Measurements from ENCODE around the gene HK3.
A peak's percentile ranks its signal among the peaks of the same experiment; 100 is the strongest.

Gene HK3

DNA sequence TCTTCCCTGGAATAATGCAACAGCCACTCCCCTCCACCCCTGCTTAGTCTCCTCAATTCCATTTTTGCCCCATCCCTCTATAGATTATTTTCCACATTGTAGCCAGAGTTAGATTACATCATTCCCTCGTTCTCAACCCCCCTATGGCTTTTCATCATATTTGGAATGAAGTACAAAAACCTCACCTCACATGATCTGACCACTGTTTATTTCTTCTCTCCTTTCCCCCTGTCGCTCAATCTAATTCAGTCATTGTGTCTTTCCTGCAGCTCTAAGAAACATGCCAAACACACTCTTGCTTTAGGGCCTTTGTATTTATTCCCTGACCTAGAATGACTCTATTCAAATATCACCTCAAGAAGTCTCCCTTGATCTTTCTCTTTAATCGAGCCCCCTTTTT lies 22.6 kb upstream of the HK3 start:
- no peak overlapping the region for H3K23ac ChIP-seq (ENCODE audit: low read depth, low read length, poor library complexity)
- H2BK120ac ChIP-seq (ENCODE audit: low read depth, low read length) = no peak overlapping the region
- no peak overlapping the region for H4K8ac ChIP-seq (ENCODE audit: low read depth, low read length)
- H3K79me1 ChIP-seq (ENCODE audit: low read depth, low read length) = no peaks in the 10 kb centered on the region
- no peak overlapping the region for H4K91ac ChIP-seq (ENCODE audit: low read depth, low read length, poor library complexity)
- no peak overlapping the region for H3K4me3 ChIP-seq (ENCODE audit: low read length in 2 of 2)
- H2BK5ac ChIP-seq (ENCODE audit: low read length) = no peak overlapping the region
- no peaks in the 10 kb centered on the region for H3K9me3 ChIP-seq (replicated peaks in 1 of 2; ENCODE audit: control insufficient read depth in 2 of 2, insufficient read depth in 1 of 2, low read depth in 1 of 2, low read length in 2 of 2)
- no peak overlapping the region for H3K18ac ChIP-seq (ENCODE audit: low read length)
- H2AK5ac ChIP-seq (ENCODE audit: low read depth, low read length) = no peak overlapping the region
- H2BK12ac ChIP-seq (ENCODE audit: low read length) = no peak overlapping the region
- peak; percentile 46 for DNase-seq (ENCODE audit: low spot score)
- no peak overlapping the region for H3K9ac ChIP-seq (ENCODE audit: low read depth, low read length, poor library complexity)
- no peak overlapping the region for H2BK15ac ChIP-seq (ENCODE audit: low read length)
- peaks cover 9 to 15% of the 10 kb centered on the region in 2 donors for H3K4me1 ChIP-seq (ENCODE audit: control insufficient read depth in 2 of 2, insufficient read depth in 1 of 2, low read depth in 1 of 2, low read length in 2 of 2)
- H3K4ac ChIP-seq (ENCODE audit: low read length) = no peak overlapping the region
- peaks cover 0 to 38% of the 10 kb centered on the region in 2 donors for H3K36me3 ChIP-seq (replicated peaks in 1 of 2; ENCODE audit: control insufficient read depth in 2 of 2, insufficient read depth in 2 of 2, low read length in 2 of 2)
- no CpG with 5 or more reads among the region's 3 CpGs for WGBS, 2 donors (ENCODE audit: extremely low coverage in 2 of 2, insufficient read length in 2 of 2, insufficient replicate concordance in 1 of 2)
- H3K27me3 ChIP-seq (ENCODE audit: control insufficient read depth in 3 of 3, insufficient read depth in 3 of 3, low read depth in 1 of 3, low read length in 3 of 3) = no peaks in the 10 kb centered on the region
- no peak overlapping the region for H3K14ac ChIP-seq (ENCODE audit: low read length)
- H3K4me2 ChIP-seq (ENCODE audit: insufficient read depth, low read length, poor library complexity, severe bottlenecking) = no peak overlapping the region
- H3K27ac ChIP-seq (replicated peaks; ENCODE audit: low read length) = no peak overlapping the region
- H2AFZ ChIP-seq (ENCODE audit: low read length) = no peak overlapping the region

DNA sequence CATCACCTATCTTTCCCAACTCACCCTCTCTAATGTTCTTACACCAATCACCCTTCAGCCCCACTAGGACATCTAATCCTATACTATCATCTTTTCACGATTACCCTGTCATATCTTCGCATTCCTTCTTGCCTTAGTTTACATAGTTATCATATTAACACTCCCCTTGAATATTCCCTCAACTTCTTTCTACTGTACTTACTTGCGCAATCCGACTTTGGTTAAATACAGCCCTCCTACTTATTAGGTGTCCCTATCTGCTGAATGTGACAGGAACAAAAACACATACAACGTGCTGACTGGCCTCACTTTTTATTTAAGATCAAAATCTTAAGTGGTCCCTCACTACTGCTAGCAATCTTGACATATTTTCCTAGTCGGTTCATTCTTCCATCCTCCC lies 19.5 kb upstream of the HK3 start:
- no peak overlapping the region for H4K91ac ChIP-seq (ENCODE audit: low read depth, low read length, poor library complexity)
- H3K4ac ChIP-seq (ENCODE audit: low read length) = no peak overlapping the region
- H2BK12ac ChIP-seq (ENCODE audit: low read length) = no peak overlapping the region
- H3K79me1 ChIP-seq (ENCODE audit: low read depth, low read length) = no peaks in the 10 kb centered on the region
- H3K36me3 ChIP-seq (replicated peaks in 1 of 2; ENCODE audit: control insufficient read depth in 2 of 2, insufficient read depth in 2 of 2, low read length in 2 of 2) = peaks cover 0 to 44% of the 10 kb centered on the region in 2 donors
- no peak overlapping the region for H3K23ac ChIP-seq (ENCODE audit: low read depth, low read length, poor library complexity)
- H3K4me3 ChIP-seq (ENCODE audit: low read length in 2 of 2) = no peak overlapping the region
- H2BK5ac ChIP-seq (ENCODE audit: low read length) = no peak overlapping the region
- no peak overlapping the region for H2BK15ac ChIP-seq (ENCODE audit: low read length)
- H2BK120ac ChIP-seq (ENCODE audit: low read depth, low read length) = no peak overlapping the region
- H3K27me3 ChIP-seq (ENCODE audit: control insufficient read depth in 3 of 3, insufficient read depth in 3 of 3, low read depth in 1 of 3, low read length in 3 of 3) = no peaks in the 10 kb centered on the region
- H3K4me2 ChIP-seq (ENCODE audit: insufficient read depth, low read length, poor library complexity, severe bottlenecking) = no peak overlapping the region
- no peak overlapping the region for H2AFZ ChIP-seq (ENCODE audit: low read length)
- no peak overlapping the region for H3K14ac ChIP-seq (ENCODE audit: low read length)
- DNase-seq (ENCODE audit: low spot score) = no peak
- peaks cover 9 to 15% of the 10 kb centered on the region in 2 donors for H3K4me1 ChIP-seq (ENCODE audit: control insufficient read depth in 2 of 2, insufficient read depth in 1 of 2, low read depth in 1 of 2, low read length in 2 of 2)
- no peak overlapping the region for H3K27ac ChIP-seq (replicated peaks; ENCODE audit: low read length)
- H3K9ac ChIP-seq (ENCODE audit: low read depth, low read length, poor library complexity) = no peak overlapping the region
- no peak overlapping the region for H4K8ac ChIP-seq (ENCODE audit: low read depth, low read length)
- H3K9me3 ChIP-seq (replicated peaks in 1 of 2; ENCODE audit: control insufficient read depth in 2 of 2, insufficient read depth in 1 of 2, low read depth in 1 of 2, low read length in 2 of 2) = no peaks in the 10 kb centered on the region
- H2AK5ac ChIP-seq (ENCODE audit: low read depth, low read length) = no peak overlapping the region
- WGBS, 2 donors (ENCODE audit: extremely low coverage in 2 of 2, insufficient read length in 2 of 2, insufficient replicate concordance in 1 of 2) = 100% methylated on average over 2 of the region's 6 CpGs; no CpG with 5 or more reads in 1 of the 2 donors
- no peak overlapping the region for H3K18ac ChIP-seq (ENCODE audit: low read length)

DNA sequence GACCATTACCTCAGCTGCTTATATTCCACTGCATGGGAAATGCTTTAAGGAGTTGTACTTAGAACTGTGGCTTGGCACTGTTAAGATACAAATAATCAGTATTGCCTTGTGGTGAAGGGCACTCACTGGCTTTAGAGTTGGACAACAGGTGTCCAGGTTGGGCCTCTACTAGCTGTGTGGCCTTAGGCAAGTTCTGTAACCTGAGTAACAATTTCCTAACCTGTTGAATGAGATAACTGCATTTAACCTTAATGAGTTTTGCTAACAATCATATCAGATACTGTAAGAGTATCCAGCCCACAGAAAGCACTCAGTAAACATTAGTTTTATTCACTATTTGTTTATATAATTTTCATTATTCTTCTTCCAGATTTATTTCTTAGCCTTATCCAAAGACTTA lies 17.2 kb upstream of the HK3 start:
- no peaks in the 10 kb centered on the region for H3K9me3 ChIP-seq (replicated peaks in 1 of 2; ENCODE audit: control insufficient read depth in 2 of 2, insufficient read depth in 1 of 2, low read depth in 1 of 2, low read length in 2 of 2)
- no peak overlapping the region for H3K9ac ChIP-seq (ENCODE audit: low read depth, low read length, poor library complexity)
- H4K8ac ChIP-seq (ENCODE audit: low read depth, low read length) = no peak overlapping the region
- no peak overlapping the region for H3K18ac ChIP-seq (ENCODE audit: low read length)
- no peak overlapping the region for H3K4me2 ChIP-seq (ENCODE audit: insufficient read depth, low read length, poor library complexity, severe bottlenecking)
- no peak overlapping the region for H3K23ac ChIP-seq (ENCODE audit: low read depth, low read length, poor library complexity)
- no peaks in the 10 kb centered on the region for H3K79me1 ChIP-seq (ENCODE audit: low read depth, low read length)
- peaks cover under 1 to 3% of the 10 kb centered on the region in 2 donors for H3K4me1 ChIP-seq (ENCODE audit: control insufficient read depth in 2 of 2, insufficient read depth in 1 of 2, low read depth in 1 of 2, low read length in 2 of 2)
- H2BK5ac ChIP-seq (ENCODE audit: low read length) = no peak overlapping the region
- H2BK15ac ChIP-seq (ENCODE audit: low read length) = no peak overlapping the region
- H3K4ac ChIP-seq (ENCODE audit: low read length) = no peak overlapping the region
- H3K27me3 ChIP-seq (ENCODE audit: control insufficient read depth in 3 of 3, insufficient read depth in 3 of 3, low read depth in 1 of 3, low read length in 3 of 3) = no peaks in the 10 kb centered on the region
- no peak overlapping the region for H2BK12ac ChIP-seq (ENCODE audit: low read length)
- no peak for DNase-seq (ENCODE audit: low spot score)
- no peak overlapping the region for H4K91ac ChIP-seq (ENCODE audit: low read depth, low read length, poor library complexity)
- no peak overlapping the region for H2AFZ ChIP-seq (ENCODE audit: low read length)
- H3K14ac ChIP-seq (ENCODE audit: low read length) = no peak overlapping the region
- H2AK5ac ChIP-seq (ENCODE audit: low read depth, low read length) = no peak overlapping the region
- H3K27ac ChIP-seq (replicated peaks; ENCODE audit: low read length) = no peak overlapping the region
- H3K4me3 ChIP-seq (ENCODE audit: low read length in 2 of 2) = no peak overlapping the region
- no peak overlapping the region for H2BK120ac ChIP-seq (ENCODE audit: low read depth, low read length)
- H3K36me3 ChIP-seq (replicated peaks in 1 of 2; ENCODE audit: control insufficient read depth in 2 of 2, insufficient read depth in 2 of 2, low read length in 2 of 2) = peaks cover 0 to 46% of the 10 kb centered on the region in 2 donors

DNA sequence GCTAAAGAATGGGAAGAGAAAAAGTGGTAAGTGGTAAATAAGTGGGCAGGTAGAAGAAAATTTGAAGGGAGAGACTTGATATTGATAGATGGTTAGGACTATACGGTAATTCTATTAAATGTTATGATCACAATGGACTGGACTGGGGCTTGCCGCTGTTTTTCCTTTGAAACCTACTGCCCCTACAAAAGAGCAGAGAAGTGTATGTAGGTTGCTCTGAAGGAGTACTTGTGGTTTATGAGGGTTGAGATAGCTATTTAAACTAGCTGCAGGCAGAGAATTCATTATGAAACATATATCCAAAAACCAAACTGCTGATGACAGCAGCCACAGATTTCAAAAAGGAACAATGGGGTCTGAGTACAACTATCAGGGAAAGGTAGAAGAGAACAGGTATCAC lies 16.8 kb upstream of the HK3 start:
- Histone ChIP-seq H3K18ac (ENCODE audit: low read length) (no peak overlapping the region), H2BK15ac (ENCODE audit: low read length) (no peak overlapping the region), H2AFZ (ENCODE audit: low read length) (no peak overlapping the region), H3K14ac (ENCODE audit: low read length) (no peak overlapping the region), H3K27ac (replicated peaks; ENCODE audit: low read length) (no peak overlapping the region), H3K4ac (ENCODE audit: low read length) (no peak overlapping the region), H3K27me3 (ENCODE audit: control insufficient read depth in 3 of 3, insufficient read depth in 3 of 3, low read depth in 1 of 3, low read length in 3 of 3) (no peaks in the 10 kb centered on the region), H3K36me3 (replicated peaks in 1 of 2; ENCODE audit: control insufficient read depth in 2 of 2, insufficient read depth in 2 of 2, low read length in 2 of 2) (peaks cover 0 to 49% of the 10 kb centered on the region in 2 donors), H3K4me3 (ENCODE audit: low read length in 2 of 2) (no peak overlapping the region), H2BK120ac (ENCODE audit: low read depth, low read length) (no peak overlapping the region), H3K4me2 (ENCODE audit: insufficient read depth, low read length, poor library complexity, severe bottlenecking) (no peak overlapping the region), H2BK5ac (ENCODE audit: low read length) (no peak overlapping the region), H4K8ac (ENCODE audit: low read depth, low read length) (no peak overlapping the region), H4K91ac (ENCODE audit: low read depth, low read length, poor library complexity) (no peak overlapping the region), H3K9me3 (replicated peaks in 1 of 2; ENCODE audit: control insufficient read depth in 2 of 2, insufficient read depth in 1 of 2, low read depth in 1 of 2, low read length in 2 of 2) (no peaks in the 10 kb centered on the region), H3K23ac (ENCODE audit: low read depth, low read length, poor library complexity) (no peak overlapping the region), H2BK12ac (ENCODE audit: low read length) (no peak overlapping the region), H3K9ac (ENCODE audit: low read depth, low read length, poor library complexity) (no peak overlapping the region), H2AK5ac (ENCODE audit: low read depth, low read length) (no peak overlapping the region), H3K4me1 (ENCODE audit: control insufficient read depth in 2 of 2, insufficient read depth in 1 of 2, low read depth in 1 of 2, low read length in 2 of 2) (no peaks in the 10 kb centered on the region), H3K79me1 (ENCODE audit: low read depth, low read length) (no peaks in the 10 kb centered on the region)
- no peak for DNase-seq (ENCODE audit: low spot score)
- WGBS, 2 donors (ENCODE audit: extremely low coverage in 2 of 2, insufficient read length in 2 of 2, insufficient replicate concordance in 1 of 2) = no CpG with 5 or more reads among the region's 2 CpGs

Measured in neuronal stem cell (in vitro differentiated cells).